HG03354 (cell line): ENCODE data around the gene SLC25A1.

Experiments
- ATAC-seq: cut with Tn5 transposase; IDR thresholded peaks from one replicate; pipeline ENCODE4 v1.9.1; 2021; ENCODE audit warnings: mild to moderate bottlenecking; ENCODE audit not compliant: unreplicated experiment, poor library complexity, severe bottlenecking

SLC25A1 gene

DNA sequence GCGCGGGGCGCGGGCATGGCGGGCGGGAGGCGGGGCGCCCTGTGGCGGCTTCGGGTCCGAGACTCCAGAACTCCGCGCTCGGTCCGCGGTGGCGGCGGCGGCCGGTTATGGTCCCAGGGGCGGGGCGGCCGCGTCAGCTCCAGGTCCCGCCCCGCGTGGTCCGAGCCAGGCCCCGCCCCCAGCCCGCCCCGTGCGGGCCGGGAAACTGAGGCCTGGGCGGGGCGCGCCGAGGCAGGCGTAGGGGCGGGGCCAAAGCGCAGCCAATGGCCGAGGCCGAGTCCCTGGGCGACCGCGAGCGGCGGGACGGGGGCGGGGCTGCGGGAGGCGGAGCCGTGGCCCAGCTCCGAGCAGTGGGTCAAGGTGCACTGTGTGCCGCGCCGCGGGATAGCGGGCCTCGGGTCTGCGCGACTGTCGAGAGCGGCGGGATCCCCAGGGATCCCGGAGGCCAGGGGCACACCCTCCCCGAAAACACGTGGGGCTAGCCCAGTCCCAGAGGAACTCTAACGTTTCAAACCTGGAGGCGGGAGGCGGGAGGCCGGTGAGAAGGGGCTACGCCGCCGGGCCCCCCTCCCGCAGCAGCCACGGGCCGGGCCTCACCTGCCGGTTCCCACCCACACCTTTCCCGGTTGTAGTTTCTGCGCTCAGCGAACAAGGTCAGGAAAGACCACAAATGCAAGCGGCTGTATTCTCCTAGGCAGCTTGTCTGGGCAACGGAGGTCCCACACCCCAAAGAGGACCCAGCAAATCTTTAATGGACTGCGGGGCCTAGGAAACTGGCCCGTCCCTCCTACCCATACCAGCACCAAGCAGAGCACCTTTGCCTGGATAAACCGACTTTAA lies at the start of gene SLC25A1:
Gene SLC25A1, minus strand, starts transcription at position 80 of the 840 bp plus-strand sequence. Its CDS starts 63 bp downstream, at position 17.
- peak; percentile 69 for ATAC-seq

GRCh38 chr22:19228179-19228578 lies 49.6 kb upstream of the SLC25A1 start:
- ATAC-seq = no peak

DNA sequence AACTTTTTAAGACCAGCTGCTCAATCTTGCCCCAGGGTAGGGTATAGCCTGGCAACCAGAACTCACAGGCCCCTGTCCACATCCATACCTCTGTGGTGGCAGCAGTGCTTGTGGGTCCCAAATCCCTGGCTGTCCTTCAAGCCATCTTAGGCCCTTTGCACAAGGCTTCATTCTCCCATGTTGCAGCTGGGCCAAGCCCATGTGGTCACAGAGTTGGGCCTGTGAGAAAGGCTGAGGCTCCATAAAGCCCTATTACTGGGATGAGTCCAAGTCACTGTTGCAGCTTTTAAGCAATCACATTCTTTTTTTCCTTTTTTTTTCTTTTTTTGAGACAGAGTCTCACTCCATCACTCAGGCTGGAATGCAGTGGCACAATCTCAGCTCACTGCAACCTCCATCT lies 47.9 kb upstream of the SLC25A1 start:
- no peak for ATAC-seq

DNA sequence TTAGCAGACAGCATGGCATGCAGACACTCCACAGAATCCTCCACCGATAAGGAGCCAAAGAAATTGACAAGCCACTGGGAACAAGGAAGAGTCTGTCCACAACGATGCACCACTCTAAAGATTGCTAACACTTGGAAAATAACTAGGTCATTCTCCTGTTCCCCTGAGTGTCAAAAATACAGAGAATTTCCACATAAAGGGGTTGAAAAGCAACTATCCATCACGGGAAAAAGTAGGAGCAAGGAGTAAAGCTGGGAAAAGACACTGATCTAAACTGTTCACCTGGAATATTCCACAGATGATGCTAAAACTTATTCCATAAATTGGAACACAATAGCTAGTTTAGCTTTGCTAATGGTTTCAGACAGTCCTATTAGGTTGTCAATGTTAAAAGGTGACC lies 47.0 kb upstream of the SLC25A1 start:
- ATAC-seq = no peak

DNA sequence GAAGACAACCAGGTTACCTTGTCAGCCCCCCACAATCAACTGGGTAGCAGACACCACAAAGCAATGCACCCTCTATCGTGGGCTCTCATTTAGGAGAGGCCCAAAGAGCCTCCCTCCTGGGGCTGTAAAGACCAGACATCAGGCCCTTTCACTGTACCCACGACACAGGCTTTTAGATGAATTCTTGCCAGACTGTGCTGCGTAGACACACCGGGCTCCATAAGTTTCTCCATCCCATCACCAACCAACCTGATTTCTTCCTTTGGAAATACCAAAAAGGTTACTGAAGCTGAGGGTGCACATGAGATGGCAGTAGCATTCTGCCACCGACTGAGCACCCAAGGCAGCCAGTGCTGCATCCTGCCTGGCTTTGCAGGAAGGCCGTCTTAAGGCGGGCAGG lies 46.4 kb upstream of the SLC25A1 start:
- ATAC-seq = no peak

- ATAC-seq = no peak
These were observed 46.0 kb upstream of the SLC25A1 start for GRCh38 chr22:19224557-19224956.

- no peak for ATAC-seq
These were observed 45.1 kb upstream of the SLC25A1 start for GRCh38 chr22:19223617-19224016.

DNA sequence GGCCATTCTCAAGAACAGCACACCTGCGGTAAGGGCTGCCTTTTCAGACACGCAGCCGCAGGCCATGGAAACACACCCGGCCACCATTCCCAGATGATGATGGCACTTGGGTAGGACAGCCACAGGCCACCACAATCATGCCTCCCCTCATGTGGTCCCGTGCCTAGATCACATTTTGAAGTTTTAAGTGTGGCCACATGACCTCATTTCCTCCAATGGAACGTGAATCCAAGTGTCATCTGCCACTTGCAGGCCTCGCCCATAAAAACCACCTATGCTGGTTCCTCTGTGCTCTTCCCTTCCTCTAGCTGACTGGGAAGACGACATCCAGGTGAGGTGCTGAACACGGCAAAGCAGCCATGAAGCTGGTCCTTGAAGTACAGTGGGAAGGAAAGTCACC lies 44.6 kb upstream of the SLC25A1 start:
- no peak for ATAC-seq

GRCh38 chr22:19222242-19223005 lies 43.9 kb upstream of the SLC25A1 start:
- ATAC-seq = no peak

GRCh38 chr22:19220867-19221266 lies 42.3 kb upstream of the SLC25A1 start:
- ATAC-seq = no peak

- no peak for ATAC-seq
These were observed 40.2 kb upstream of the SLC25A1 start for GRCh38 chr22:19218541-19219233.

- no peak for ATAC-seq
These were observed 38.0 kb upstream of the SLC25A1 start for GRCh38 chr22:19216579-19216978.

DNA sequence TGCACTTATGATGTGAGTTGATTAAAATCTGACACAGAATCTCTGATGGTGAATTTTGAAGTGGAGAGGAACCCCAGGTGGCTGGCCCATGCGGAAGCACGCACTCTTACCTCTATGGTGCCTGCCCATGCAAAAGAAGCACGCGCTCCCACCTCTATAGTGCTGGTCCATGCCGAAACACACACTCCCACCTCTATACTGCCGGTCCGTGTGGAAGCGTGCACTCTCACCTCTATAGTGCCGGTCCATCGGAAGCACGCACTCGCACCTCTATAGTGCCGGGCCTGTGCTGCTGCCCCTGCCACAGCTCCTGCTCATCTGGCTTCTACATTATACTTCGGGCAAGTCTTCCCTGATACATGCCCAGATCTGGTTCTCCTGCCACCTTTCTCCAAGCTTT lies 36.8 kb upstream of the SLC25A1 start:
- no peak for ATAC-seq

DNA sequence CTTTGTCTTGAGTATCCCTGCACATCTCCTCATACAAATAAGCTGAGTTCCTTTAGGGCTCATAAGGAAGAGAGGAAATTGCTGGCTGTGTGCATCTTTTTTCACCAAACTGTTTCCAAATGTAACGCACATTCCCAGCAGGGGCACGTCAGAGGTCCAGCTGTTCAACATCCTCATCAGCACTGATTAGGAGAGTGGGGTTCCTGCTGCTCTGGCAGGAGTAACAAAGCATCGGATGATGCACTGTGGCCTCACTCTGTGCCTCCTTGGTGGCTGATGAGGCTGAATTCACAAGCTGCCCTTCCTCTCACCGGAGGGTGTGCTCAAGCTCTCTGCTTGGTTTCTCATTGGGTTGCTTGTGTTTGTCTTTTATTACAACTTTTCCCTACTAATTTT lies 35.5 kb upstream of the SLC25A1 start:
- ATAC-seq = no peak

DNA sequence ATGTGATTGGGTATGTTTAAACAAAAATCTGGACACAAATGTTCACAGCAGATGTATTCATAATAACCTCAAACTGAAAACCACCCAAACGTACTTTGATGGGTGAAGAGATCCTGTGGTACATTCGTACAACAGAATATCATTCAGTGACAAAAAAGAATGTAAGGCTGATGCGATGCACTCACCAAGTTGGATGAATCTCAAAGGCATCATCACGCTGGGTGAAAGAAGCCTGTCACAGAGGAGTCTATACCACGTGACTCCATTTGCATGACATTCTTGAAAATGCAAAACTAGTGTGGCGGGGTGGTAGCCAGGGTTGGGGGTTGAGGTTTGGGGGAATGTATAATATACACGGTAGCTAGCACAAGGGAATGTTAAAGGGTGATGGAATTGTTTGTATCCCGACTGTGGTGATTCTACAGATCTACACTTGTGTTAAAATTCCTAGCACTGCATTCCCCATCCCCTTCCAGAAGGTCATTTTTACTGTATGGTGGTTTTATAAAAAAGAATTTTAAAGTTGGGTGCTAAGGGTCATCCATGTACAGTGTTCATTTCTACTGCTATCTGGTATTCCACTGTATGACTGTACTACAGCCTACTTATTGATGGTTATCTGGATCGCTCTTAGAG lies 35.0 kb upstream of the SLC25A1 start:
- no peak for ATAC-seq

GRCh38 chr22:19213001-19213400 lies 34.5 kb upstream of the SLC25A1 start:
- no peak for ATAC-seq

GRCh38 chr22:19212302-19212870 lies 33.9 kb upstream of the SLC25A1 start:
- ATAC-seq = no peak

DNA sequence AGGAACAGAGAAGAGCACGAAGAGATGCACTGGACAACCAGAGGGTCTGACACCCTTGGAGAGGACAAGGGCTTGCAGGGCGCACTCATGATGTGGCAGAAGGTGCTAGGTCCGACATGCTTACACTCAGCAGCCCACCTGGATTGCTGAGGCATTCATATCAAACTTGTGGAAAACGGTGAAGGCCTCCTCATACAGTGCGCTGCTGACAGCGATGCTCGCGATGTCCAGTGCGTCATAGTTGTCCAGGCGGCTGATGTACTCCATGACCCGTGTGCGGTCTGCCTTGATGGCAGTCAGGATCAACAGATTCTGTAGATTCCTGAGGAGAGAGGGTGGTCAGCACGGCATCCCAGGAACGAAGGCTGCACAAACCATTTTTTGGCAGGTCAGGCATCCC lies 31.7 kb upstream of the SLC25A1 start:
- no peak for ATAC-seq

- ATAC-seq = no peak
These were observed 29.8 kb upstream of the SLC25A1 start for GRCh38 chr22:19208287-19208847.
